ENCODE measurements around the gene DDX31. TPM values are rescaled to one million over a fixed set of nuclear protein-coding genes. Genes with fewer than 3 reads are reported as not detected.

DDX31 gene
- total and polyA plus RNA-seq, 2 experiments from 2014 or later, result 5.8 to 15.8 TPM

DNA sequence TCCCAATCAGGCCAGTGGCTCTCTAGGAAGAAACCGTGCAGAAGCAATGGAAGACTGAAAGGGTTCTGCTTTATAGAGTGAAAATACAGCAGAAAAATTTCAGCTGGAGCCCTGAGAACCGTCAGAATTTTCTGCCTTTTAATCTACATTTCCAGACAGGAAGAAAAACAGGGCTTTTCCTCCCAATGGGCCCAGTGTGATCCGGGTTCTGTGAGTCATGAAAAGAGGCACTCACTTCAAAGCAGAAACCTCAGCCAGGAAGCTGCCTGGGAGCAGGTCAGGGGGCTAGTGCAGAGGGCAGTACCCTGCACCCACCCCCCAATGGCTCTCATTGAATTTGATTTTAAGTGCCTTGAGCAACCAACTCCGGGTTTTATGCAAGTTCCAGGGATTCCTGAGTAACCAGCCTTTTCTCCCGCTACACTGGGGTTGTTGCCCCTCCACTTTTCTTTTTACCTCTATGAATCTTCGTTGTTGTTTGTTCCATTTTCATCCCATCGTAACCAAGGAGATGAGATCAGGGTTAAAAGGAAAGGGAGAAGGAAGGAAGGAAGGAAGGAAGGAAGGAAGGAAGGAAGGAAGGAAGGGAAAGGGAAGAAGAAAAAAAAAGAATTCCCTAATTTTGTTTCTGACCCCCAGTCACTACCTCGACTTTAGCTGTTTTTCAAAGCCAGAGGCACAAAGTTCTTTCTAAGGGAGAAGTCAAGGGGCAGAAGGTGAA lies 86.0 kb downstream of the DDX31 start:
- DNase-seq (ENCODE audit: low read depth in 1 of 2, low spot score in 1 of 2), result no peak
- H3K27me3 ChIP-seq, result peaks cover 99% of the 10 kb centered on the region

DNA sequence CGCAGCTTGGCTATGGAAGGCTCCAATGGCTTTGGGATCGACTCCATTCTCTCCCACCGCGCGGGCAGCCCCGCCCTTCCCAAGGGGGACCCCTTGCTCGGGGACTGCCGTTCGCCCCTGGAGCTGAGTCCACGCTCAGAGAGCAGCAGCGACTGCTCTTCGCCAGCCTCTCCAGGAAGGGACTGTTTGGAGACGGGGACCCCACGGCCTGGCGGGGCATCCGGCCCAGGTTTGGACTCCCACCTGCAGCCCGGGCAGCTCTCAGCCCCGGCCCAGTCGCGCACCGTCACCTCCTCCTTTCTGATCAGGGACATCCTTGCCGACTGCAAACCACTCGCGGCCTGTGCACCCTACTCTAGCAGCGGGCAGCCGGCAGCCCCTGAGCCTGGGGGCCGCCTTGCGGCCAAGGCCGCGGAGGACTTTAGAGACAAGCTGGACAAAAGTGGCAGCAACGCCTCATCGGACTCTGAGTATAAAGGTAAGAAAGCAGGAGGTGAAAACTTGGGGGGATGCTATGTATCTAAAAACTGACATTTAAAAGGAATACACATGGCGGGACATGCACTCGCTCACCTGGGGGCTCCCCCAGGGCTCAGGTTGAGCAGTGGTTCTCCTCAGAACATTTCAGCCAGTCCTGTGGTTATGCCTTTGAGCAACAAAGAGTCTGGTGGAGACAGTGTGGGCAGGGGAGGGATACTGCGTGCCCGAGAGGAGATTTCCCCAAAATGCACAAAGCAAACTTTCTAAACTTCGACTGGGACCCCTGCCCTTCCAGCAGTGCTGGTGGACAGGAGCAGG lies 86.8 kb downstream of the DDX31 start:
- no peaks in the 10 kb centered on the region for H3K9me3 ChIP-seq (ENCODE audit: low read depth)
- no peaks in the 10 kb centered on the region for H3K4me1 ChIP-seq (ENCODE audit: low read depth)
- H3K27me3 ChIP-seq, result peaks cover 99% of the 10 kb centered on the region
- no peaks in the 10 kb centered on the region for H3K36me3 ChIP-seq
- H3K27ac ChIP-seq, result no peak overlapping the region
- H3K4me3 ChIP-seq, result no peak overlapping the region
- no peak for DNase-seq (ENCODE audit: low read depth in 1 of 2, low spot score in 1 of 2)
- TF ChIP-seq, protein P1, sequence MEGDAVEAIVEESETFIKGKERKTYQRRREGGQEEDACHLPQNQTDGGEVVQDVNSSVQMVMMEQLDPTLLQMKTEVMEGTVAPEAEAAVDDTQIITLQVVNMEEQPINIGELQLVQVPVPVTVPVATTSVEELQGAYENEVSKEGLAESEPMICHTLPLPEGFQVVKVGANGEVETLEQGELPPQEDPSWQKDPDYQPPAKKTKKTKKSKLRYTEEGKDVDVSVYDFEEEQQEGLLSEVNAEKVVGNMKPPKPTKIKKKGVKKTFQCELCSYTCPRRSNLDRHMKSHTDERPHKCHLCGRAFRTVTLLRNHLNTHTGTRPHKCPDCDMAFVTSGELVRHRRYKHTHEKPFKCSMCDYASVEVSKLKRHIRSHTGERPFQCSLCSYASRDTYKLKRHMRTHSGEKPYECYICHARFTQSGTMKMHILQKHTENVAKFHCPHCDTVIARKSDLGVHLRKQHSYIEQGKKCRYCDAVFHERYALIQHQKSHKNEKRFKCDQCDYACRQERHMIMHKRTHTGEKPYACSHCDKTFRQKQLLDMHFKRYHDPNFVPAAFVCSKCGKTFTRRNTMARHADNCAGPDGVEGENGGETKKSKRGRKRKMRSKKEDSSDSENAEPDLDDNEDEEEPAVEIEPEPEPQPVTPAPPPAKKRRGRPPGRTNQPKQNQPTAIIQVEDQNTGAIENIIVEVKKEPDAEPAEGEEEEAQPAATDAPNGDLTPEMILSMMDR (IDR thresholded peaks at IDR 0.05; ENCODE audit: low read depth, low read length), result no peak

More for the DNA sequence above, 86.0 kb downstream of the DDX31 start:
- Histone ChIP-seq H3K36me3 (no peaks in the 10 kb centered on the region), H3K4me1 (ENCODE audit: low read depth) (no peaks in the 10 kb centered on the region), H3K9me3 (ENCODE audit: low read depth) (no peaks in the 10 kb centered on the region), H3K4me3 (no peak overlapping the region), H3K27ac (no peak overlapping the region)
- TF ChIP-seq, protein P1 (IDR thresholded peaks at IDR 0.05; ENCODE audit: low read depth, low read length), result no peak

- H3K27ac ChIP-seq, result no peak within 1 kb of the TSS
- no peaks in the 10 kb centered on the region for H3K9me3 ChIP-seq (ENCODE audit: low read depth)
- H3K36me3 ChIP-seq, result no peaks in the 10 kb centered on the region
- peaks cover 99% of the 10 kb centered on the region for H3K27me3 ChIP-seq
- DNase-seq (ENCODE audit: low read depth in 1 of 2, low spot score in 1 of 2), result no peak
- H3K4me1 ChIP-seq (ENCODE audit: low read depth), result no peaks in the 10 kb centered on the region
- peak within 1 kb of the TSS; percentile 15 for H3K4me3 ChIP-seq
- TF ChIP-seq, protein P1 (IDR thresholded peaks at IDR 0.05; ENCODE audit: low read depth, low read length), result no peak
These were observed 87.5 kb downstream of the DDX31 start, which contains the start of gene BARHL1 for GRCh38 chr9:132582276-132582785. BARHL1 (plus strand) TSS chr9:132582606; CDS start chr9:132582798, 192 bp downstream.

DNA sequence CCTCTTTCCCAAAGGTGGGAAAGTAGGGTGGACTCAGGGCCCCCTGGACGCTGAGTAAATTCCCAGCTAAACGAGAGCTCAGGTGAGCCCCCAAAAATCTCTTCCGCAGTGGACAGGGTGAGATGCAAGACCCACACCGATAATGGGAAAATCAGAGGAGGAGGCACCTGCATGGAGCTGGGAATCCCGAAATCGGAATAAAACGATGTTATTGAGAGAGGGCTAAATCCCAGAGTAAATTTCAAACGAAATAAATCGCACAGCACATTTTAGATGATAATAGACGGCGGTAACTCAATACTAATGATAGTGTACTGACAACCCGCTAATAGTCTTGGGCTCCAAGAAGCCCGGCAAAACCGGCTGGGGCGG lies 90.4 kb downstream of the DDX31 start:
- TF ChIP-seq, protein P1 (IDR thresholded peaks at IDR 0.05; ENCODE audit: low read depth, low read length), result no peak
- no peak for DNase-seq (ENCODE audit: low read depth in 1 of 2, low spot score in 1 of 2)

DNA sequence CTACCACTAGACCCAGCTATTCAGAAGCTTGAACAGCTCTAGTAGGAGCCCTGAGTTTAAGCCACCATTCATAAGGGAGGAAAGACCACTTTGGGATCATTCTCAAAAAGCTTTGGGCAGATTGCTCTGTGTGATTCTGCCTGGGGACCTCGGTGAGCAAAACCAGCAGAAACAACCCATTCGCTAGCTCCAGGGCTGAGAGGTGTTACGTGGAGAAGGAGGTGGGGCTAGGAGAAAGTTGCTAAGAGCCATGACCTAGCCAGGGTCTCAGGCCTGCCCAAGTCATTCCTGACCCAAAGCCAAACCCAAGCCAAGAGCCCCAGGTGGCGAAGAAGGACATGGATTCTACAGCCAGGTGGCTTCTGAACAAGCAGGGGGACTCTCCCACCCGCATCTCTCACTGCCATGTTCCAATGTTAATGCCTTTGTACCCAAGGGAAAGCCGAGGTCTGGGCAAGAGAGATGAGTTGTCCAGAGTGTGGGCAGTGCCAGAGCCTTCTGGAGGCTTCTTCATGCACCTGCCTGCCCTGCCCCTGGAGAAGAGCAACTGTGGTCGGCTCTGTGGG lies 91.3 kb downstream of the DDX31 start:
- Histone ChIP-seq H3K9me3 (ENCODE audit: low read depth) (no peaks in the 10 kb centered on the region), H3K36me3 (no peaks in the 10 kb centered on the region), H3K4me3 (no peak overlapping the region), H3K27ac (no peak overlapping the region), H3K27me3 (peaks cover 83% of the 10 kb centered on the region), H3K4me1 (ENCODE audit: low read depth) (no peaks in the 10 kb centered on the region)
- TF ChIP-seq, protein P1 (IDR thresholded peaks at IDR 0.05; ENCODE audit: low read depth, low read length), result no peak
- DNase-seq (ENCODE audit: low read depth in 1 of 2, low spot score in 1 of 2), result no peak

More for the DNA sequence above, 90.4 kb downstream of the DDX31 start:
- no peaks in the 10 kb centered on the region for H3K4me1 ChIP-seq (ENCODE audit: low read depth)
- H3K27ac ChIP-seq, result no peak overlapping the region
- no peak overlapping the region for H3K4me3 ChIP-seq
- H3K9me3 ChIP-seq (ENCODE audit: low read depth), result no peaks in the 10 kb centered on the region
- no peaks in the 10 kb centered on the region for H3K36me3 ChIP-seq
- peaks cover 92% of the 10 kb centered on the region for H3K27me3 ChIP-seq
